Measurements from ENCODE around the gene NIPSNAP3A. TPM values are rescaled to one million over a fixed set of nuclear protein-coding genes. Genes with fewer than 3 reads are reported as not detected.

Gene NIPSNAP3A
- total RNA-seq = 20.8 and 21.7 TPM in 2 replicates

GRCh38 chr9:104747565-104748358 lies at the start of gene NIPSNAP3A:
Gene NIPSNAP3A, plus strand, starts transcription at chr9:104747683. Its CDS starts 110 bp downstream, at chr9:104747793.

Other genes with a start within 250 kb of the NIPSNAP3A start
- not detected in 2 replicates for gene OR13F1, start 243.4 kb upstream of the NIPSNAP3A start, total RNA-seq
- not detected in 2 replicates for gene OR13C4, start 220.5 kb upstream of the NIPSNAP3A start, total RNA-seq
- gene OR13C3, start 210.8 kb upstream of the NIPSNAP3A start, total RNA-seq = not detected in 2 replicates
- not detected in 2 replicates for gene OR13C8, start 178.5 kb upstream of the NIPSNAP3A start, total RNA-seq
- not detected in 2 replicates for gene OR13C5, start 148.3 kb upstream of the NIPSNAP3A start, total RNA-seq
- gene OR13C2, start 142.1 kb upstream of the NIPSNAP3A start, total RNA-seq = not detected in 2 replicates
- not detected in 2 replicates for gene OR13C9, start 129.5 kb upstream of the NIPSNAP3A start, total RNA-seq
- gene OR13D1, start 53.2 kb upstream of the NIPSNAP3A start, total RNA-seq = not detected in 2 replicates
- 0.49 and 1.5 TPM in 2 replicates for gene NIPSNAP3B, start 16.4 kb downstream of the NIPSNAP3A start, total RNA-seq
- gene ABCA1, start 180.5 kb downstream of the NIPSNAP3A start, total RNA-seq = 36.0 and 38.0 TPM in 2 replicates

Data from mesangial cell (primary cell).